K562 (cell line): ENCODE data around the gene AGFG1. TPM values are rescaled to one million over a fixed set of nuclear protein-coding genes. Genes with fewer than 3 reads are reported as not detected.
"Not testable (repeated sequence)": the region's sequence is repeated elsewhere in the genome, so short reads cannot be mapped to it uniquely, and the experiment has no call there.

ENCODE experiments used
- ATAC-seq: fragments of 200-7000 bp; cut with Tn5 transposase; 3 replicates; pipeline ENCODE4 v1.9.1; 2020; ENCODE audit warnings: moderate library complexity
- BruUV-seq: library from RNA; stranded (reverse); fragments of 400-500 nt; replicated peaks from 2 replicates; lab custom pipeline; 2021; lab: Mats Ljungman, UMichigan
- CTCF ChIA-PET: fragments of 300-600 bp; formaldehyde crosslinking; extraction: SDS; loops from one replicate; lab custom pipeline; 2021; ENCODE audit warnings: low intra/inter-chr PET ratio; lab: Yijun Ruan, JAX
- POLR2A ChIA-PET: fragments of 300-600, 350-650 bp; sonication (Branson Sonifier 250); formaldehyde crosslinking; extraction: SDS; loops from one replicate; lab custom pipeline; 2021; ENCODE audit warnings: antibody characterized with exemption, inconsistent platforms; lab: Yijun Ruan, JAX
- DNase-seq, 4 experiments: peaks; one replicate each; pipeline versions ENCODE4 v3.0.0 to v3.0.0-alpha.2; 2011 to 2018; ENCODE audit warnings: low spot score in 3 of 4, mixed read lengths in 3 of 4; ENCODE audit errors: extremely low read depth in 1 of 4
- FAIRE-seq: peaks from 2 replicates; lab custom pipeline; 2011; peaks lifted over from hg19 to GRCh38; lab: Jason Lieb, UNC
- H2AFZ ChIP-seq: 2 replicates; pipeline ENCODE4 v1.6.0; 2011; ENCODE audit warnings: low read depth, low read length, control low read depth, inconsistent platforms
- H3K27ac ChIP-seq: fragments of 200-600 bp; 3 replicates; pipeline ENCODE4 v1.8.0; 2011; ENCODE audit warnings: low read depth, mild to moderate bottlenecking, control low read depth, inconsistent platforms, low read length, moderate library complexity, mixed read lengths; ENCODE audit errors: extremely low read depth
- H3K27me3 ChIP-seq, 2 experiments: fragments of 300-600 bp in 1 of 2; 2 replicates in 1 of 2; 3 replicates in 1 of 2; pipeline versions ENCODE4 v1.6.0 to v1.8.0; 2011; ENCODE audit warnings: inconsistent platforms in 2 of 2, low read length in 2 of 2, mild to moderate bottlenecking in 1 of 2, mixed read lengths in 1 of 2, moderate library complexity in 1 of 2; ENCODE audit not compliant: control insufficient read depth in 2 of 2, insufficient read depth in 2 of 2
- H3K36me3 ChIP-seq: fragments of 300-600 bp; 3 replicates; pipeline ENCODE4 v1.8.0; 2011; ENCODE audit warnings: mild to moderate bottlenecking, low read length, inconsistent platforms; ENCODE audit not compliant: control insufficient read depth, insufficient read depth
- H3K4me1 ChIP-seq, 2 experiments: fragments of 200-600 bp in 1 of 2; replicated peaks in 1 of 2; 2 replicates in 1 of 2; 3 replicates in 1 of 2; pipeline versions ENCODE4 v1.5.1 to v1.8.0; 2011; ENCODE audit warnings: inconsistent platforms in 2 of 2, low read length in 2 of 2, mild to moderate bottlenecking in 1 of 2, mixed read lengths in 1 of 2, moderate library complexity in 1 of 2; ENCODE audit not compliant: control insufficient read depth in 2 of 2, insufficient read depth in 2 of 2
- H3K4me2 ChIP-seq: 2 replicates; pipeline ENCODE4 v1.6.1; 2011; ENCODE audit warnings: low read length, control low read depth, inconsistent platforms, mixed read lengths; ENCODE audit not compliant: insufficient read depth
- H3K4me3 ChIP-seq: fragments of 200-600 bp; sonication (generic), shearing (Covaris generic); 2 replicates; pipeline ENCODE4 v1.5.1; 2016; ENCODE audit warnings: control low read depth, inconsistent platforms
- H3K79me2 ChIP-seq: fragments of 200-600 bp; 3 replicates; pipeline ENCODE4 v1.8.0; 2011; ENCODE audit warnings: low read length, inconsistent platforms; ENCODE audit not compliant: control insufficient read depth, insufficient read depth
- H3K9ac ChIP-seq, 2 experiments: 2 replicates each; pipeline versions ENCODE4 v1.6.0 to v1.6.1; 2011; ENCODE audit warnings: low read depth in 2 of 2, low read length in 2 of 2, control low read depth in 1 of 2, inconsistent platforms in 1 of 2, mild to moderate bottlenecking in 1 of 2, mixed read lengths in 1 of 2; ENCODE audit not compliant: insufficient read depth in 1 of 2
- H3K9me1 ChIP-seq: one replicate; pipeline ENCODE4 v1.6.0; 2011; ENCODE audit warnings: inconsistent platforms, mild to moderate bottlenecking, low read length, moderate library complexity; ENCODE audit not compliant: control insufficient read depth, insufficient read depth
- H3K9me3 ChIP-seq: replicated peaks from 2 replicates; pipeline ENCODE4 v1.5.1; 2011; ENCODE audit warnings: low read depth, low read length, inconsistent platforms; ENCODE audit not compliant: control insufficient read depth, insufficient read depth
- H4K20me1 ChIP-seq: replicated peaks from 2 replicates; pipeline ENCODE4 v1.6.1; 2011; ENCODE audit warnings: low read length, inconsistent platforms, mixed read lengths; ENCODE audit not compliant: control insufficient read depth, insufficient read depth
- CEBPB ChIP-seq: fragments of 450-650 bp; IDR thresholded peaks from 2 replicates; pipeline ENCODE4 v1.6.1; 2016; ENCODE audit warnings: missing genetic modification characterization, missing compliant biosample characterization
- CEBPG ChIP-seq, 3 experiments: fragments of 200-800 bp in 1 of 3; sonication (Bioruptor generic) in 1 of 3; sonication (generic) in 1 of 3; formaldehyde crosslinking in 1 of 3; IDR thresholded peaks in 2 of 3; conservative IDR thresholded peaks in 1 of 3; 2 replicates each; pipeline versions ENCODE4 v1.6.1 to v1.8.0; 2016 to 2022; ENCODE audit warnings: missing compliant biosample characterization in 2 of 3, missing genetic modification characterization in 2 of 3, mild to moderate bottlenecking in 1 of 3, missing genetic modification reagents in 1 of 3
- ZNF146 ChIP-seq: IDR thresholded peaks from one replicate; pipeline ENCODE4 v1.6.1; 2018; ENCODE audit warnings: missing compliant biosample characterization; ENCODE audit not compliant: unreplicated experiment
- ZNF347 ChIP-seq: fragments of 450-650 bp; formaldehyde crosslinking; IDR thresholded peaks from 2 replicates; pipeline ENCODE4 v1.4.0; 2020; ENCODE audit warnings: low read depth, mild to moderate bottlenecking, moderate library complexity
- WGBS: fragments of 100-300 bp; shearing (Covaris generic); methylation state at CpG from one replicate; pipeline ENCODE4 v1.1.6; 2016; ENCODE audit warnings: low coverage, mixed read lengths; ENCODE audit not compliant: insufficient coverage; ENCODE audit errors: missing lambda C conversion rate; 5-methylcytosine and 5-hydroxymethylcytosine counted together
- in situ Hi-C: fragments of 300-500 bp; cut with MboI; formaldehyde crosslinking; loops from 4 replicates; pipeline ENCODE4 v1.15.0; 2018; ENCODE audit warnings: inconsistent platforms, mixed read lengths
- intact Hi-C: fragments of 100-400 bp; cut with micrococcal nuclease; formaldehyde crosslinking; loops from 2 replicates; pipeline ENCODE4 v1.14.2; 2022
- polyA plus RNA-seq, 8 experiments: library from polyadenylated mRNA; depleted of rRNA in 4 of 8; stranded (reverse) in 5 of 8; unstranded in 3 of 8; fragments of >200 nt; fragmentation: Nextera tagmentation in 2 of 8; fragmentation: Illumina TruSeq in 1 of 8; extraction: Ambion mirVana in 2 of 8; extraction: Trizol in 1 of 8; gene quantifications; 2 replicates each; pipeline versions ENCODE4 v1.2.1 to v1.2.3, GENCODE V29; 2011 to 2014; ENCODE audit warnings: inconsistent platforms in 1 of 8, missing spikeins in 1 of 8
- total RNA-seq, 7 experiments: library from RNA; depleted of rRNA in 6 of 7; stranded (reverse); fragments of >200 nt in 6 of 7; fragmentation: Illumina TruSeq in 2 of 7; extraction: Trizol in 2 of 7; gene quantifications; 2 replicates each; pipeline versions ENCODE4 v1.2.1 to v1.2.3, GENCODE V29; 2011 to 2021; ENCODE audit warnings: low replicate concordance in 1 of 7

The AGFG1 gene
- total and polyA plus RNA-seq, 9 of the 15 experiments (the other 6 are each of a cell fraction or from before 2014, with no cell fraction given): 11.2 to 97.5 (median 36.0) TPM

DNA sequence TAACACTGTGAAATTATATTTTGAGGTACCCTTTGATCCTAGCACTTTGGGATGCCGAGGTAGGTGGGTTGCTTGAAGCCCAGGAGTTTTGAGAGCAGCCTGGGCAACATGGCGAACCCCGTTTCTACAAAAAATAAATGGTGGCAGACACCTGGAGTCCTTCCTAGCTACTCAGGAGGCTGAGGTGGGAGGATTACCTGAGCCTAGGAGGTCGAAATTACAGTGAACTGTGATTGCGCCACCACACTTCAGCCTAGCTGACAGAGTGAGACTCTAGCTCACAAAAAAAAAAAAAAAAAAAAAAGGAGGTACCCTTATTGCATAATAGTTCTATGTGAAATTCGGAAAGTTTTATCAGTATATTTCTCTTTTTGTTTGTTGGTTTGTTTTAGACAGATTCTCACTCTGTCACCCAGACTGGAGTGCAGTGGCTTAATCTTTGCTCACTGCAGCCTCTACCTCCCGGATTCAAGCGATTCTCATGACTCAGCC lies 67.6 kb downstream of the AGFG1 start:
- FAIRE-seq (no peak), DNase-seq (no peak), ATAC-seq (no peak)
- no peaks in the 10 kb centered on the region for H3K79me2 ChIP-seq
- intact Hi-C loops: no loop called here
- in situ Hi-C loops: no loop called here
- ChIA-PET POLR2A (no interaction called here), CTCF (no interaction called here)
- peaks cover 39% of the 10 kb centered on the region for H3K36me3 ChIP-seq
- H3K4me3 ChIP-seq: no peak overlapping the region
- TF ChIP-seq CEBPG (CRISPR knock-in tag; IDR thresholded peaks at IDR 0.05): no peak
- TF ChIP-seq CEBPG (tag; conservative IDR thresholded peaks at IDR 0.05 in 1 of 2, IDR thresholded peaks at IDR 0.05 in 1 of 2): peak in 1 of 2 experiments; percentile 47; a peak in 2 of 4 replicates
- TF ChIP-seq ZNF347 (CRISPR knock-in tag): no peak
- TF ChIP-seq CEBPB (tag): peak; percentile 53
- H3K9ac ChIP-seq: no peak overlapping the region
- no peak overlapping the region for H3K27ac ChIP-seq
- no peaks in the 10 kb centered on the region for H3K4me1 ChIP-seq
- no peaks in the 10 kb centered on the region for H3K9me1 ChIP-seq
- no peaks in the 10 kb centered on the region for H3K9me3 ChIP-seq
- no peak overlapping the region for H2AFZ ChIP-seq
- H3K27me3 ChIP-seq: no peaks in the 10 kb centered on the region
- 100% methylated on average over 6 of the region's 8 CpGs for WGBS
- no TSS peak for BruUV-seq
- H4K20me1 ChIP-seq: no peaks in the 10 kb centered on the region
- H3K4me2 ChIP-seq: no peak overlapping the region

DNA sequence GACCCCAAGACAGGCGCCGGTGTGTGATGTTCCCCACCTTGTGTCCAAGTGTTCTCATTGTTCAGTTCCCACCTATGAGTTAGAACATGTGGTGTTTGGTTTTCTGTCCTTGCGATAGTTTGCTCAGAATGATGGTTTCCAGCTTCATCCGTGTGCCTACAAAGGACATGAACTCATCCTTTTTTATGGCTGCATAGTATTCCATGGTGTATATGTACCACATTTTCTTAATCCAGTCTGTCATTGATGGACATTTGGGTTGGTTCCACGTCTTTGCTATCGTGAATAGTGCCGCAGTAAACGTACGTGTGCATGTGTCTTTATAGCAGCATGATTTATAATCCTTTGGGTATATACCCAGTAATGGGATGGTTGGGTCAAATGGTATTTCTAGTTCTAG lies 68.4 kb downstream of the AGFG1 start:
- H3K9me3 ChIP-seq, in situ Hi-C loops, POLR2A ChIA-PET, ATAC-seq, H3K4me1 ChIP-seq, CTCF ChIA-PET, H3K79me2 ChIP-seq, H3K27ac ChIP-seq, H3K4me2 ChIP-seq, H4K20me1 ChIP-seq, intact Hi-C loops, H3K9ac ChIP-seq, H3K9me1 ChIP-seq, H3K4me3 ChIP-seq, H2AFZ ChIP-seq, H3K27me3 ChIP-seq, BruUV-seq, FAIRE-seq, DNase-seq: not testable (repeated sequence)
- WGBS: 86% methylated on average over 9 of the region's 9 CpGs
- H3K36me3 ChIP-seq: peaks cover 36% of the 10 kb centered on the region
- TF ChIP-seq ZNF146 (CRISPR knock-in tag): peak; percentile 69
- TF ChIP-seq, all 486 proteins: peak for 1; not testable (repeated sequence) for 485
